Measurements from ENCODE around the gene MAN1A2.

DNA sequence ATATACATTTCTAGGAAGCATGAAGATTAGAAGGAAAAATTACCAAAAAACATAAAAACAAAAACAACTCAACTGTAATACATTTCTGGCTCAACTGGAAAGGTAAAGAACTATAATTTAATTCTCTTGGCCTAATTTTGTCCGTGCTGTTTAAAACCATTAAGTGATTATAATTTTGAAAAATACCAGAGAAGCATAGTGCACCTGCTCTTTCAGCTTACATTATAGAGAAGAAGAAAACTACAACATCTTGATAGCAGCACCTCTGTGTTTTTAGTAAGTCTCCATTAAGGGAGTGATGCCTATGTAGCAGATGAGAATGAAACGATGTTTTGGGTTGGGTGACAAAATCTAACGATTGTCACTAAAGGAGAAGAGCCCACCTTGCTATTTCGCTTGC lies 19.3 kb upstream of the MAN1A2 start:
- TF ChIP-seq, protein P1, sequence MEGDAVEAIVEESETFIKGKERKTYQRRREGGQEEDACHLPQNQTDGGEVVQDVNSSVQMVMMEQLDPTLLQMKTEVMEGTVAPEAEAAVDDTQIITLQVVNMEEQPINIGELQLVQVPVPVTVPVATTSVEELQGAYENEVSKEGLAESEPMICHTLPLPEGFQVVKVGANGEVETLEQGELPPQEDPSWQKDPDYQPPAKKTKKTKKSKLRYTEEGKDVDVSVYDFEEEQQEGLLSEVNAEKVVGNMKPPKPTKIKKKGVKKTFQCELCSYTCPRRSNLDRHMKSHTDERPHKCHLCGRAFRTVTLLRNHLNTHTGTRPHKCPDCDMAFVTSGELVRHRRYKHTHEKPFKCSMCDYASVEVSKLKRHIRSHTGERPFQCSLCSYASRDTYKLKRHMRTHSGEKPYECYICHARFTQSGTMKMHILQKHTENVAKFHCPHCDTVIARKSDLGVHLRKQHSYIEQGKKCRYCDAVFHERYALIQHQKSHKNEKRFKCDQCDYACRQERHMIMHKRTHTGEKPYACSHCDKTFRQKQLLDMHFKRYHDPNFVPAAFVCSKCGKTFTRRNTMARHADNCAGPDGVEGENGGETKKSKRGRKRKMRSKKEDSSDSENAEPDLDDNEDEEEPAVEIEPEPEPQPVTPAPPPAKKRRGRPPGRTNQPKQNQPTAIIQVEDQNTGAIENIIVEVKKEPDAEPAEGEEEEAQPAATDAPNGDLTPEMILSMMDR (IDR thresholded peaks at IDR 0.05; ENCODE audit: insufficient read depth, low read depth, low read length): no peak
- TF ChIP-seq EZH2 (IDR thresholded peaks at IDR 0.05; ENCODE audit: insufficient read depth, low read length): no peak
